Thoracic aorta (tissue), 2 donors: Measurements from ENCODE around the gene C17orf67. TPM values are rescaled to one million over a fixed set of nuclear protein-coding genes. Genes with fewer than 3 reads are reported as not detected.

Experiments
- ATAC-seq: fragments of 150-250 bp; one replicate; pipeline ENCODE4 v1.8.0; 2017; ENCODE audit warnings: low read depth; ENCODE audit not compliant: insufficient number of reproducible peaks, low FRiP score
- DNase-seq: peaks from one replicate; pipeline ENCODE4 v3.0.0-alpha.2; 2020; ENCODE audit warnings: low spot score
- H3K27ac ChIP-seq, 2 donors: fragments of 200-600 bp; sonication (generic); 1 replicate in 1 of 2; 2 replicates in 1 of 2; pipeline ENCODE4 v1.5.1; 2016; ENCODE audit warnings: mild to moderate bottlenecking in 2 of 2, moderate library complexity in 2 of 2
- H3K27me3 ChIP-seq: fragments of 200-600 bp; sonication (generic); replicated peaks from 2 replicates; pipeline ENCODE4 v1.6.0; 2016; ENCODE audit warnings: mild to moderate bottlenecking; ENCODE audit not compliant: insufficient read depth
- H3K36me3 ChIP-seq: fragments of 200-600 bp; sonication (generic); one replicate; pipeline ENCODE4 v1.5.1; 2016
- H3K4me1 ChIP-seq, 2 donors: fragments of 200-600 bp; sonication (generic); 1 replicate in 1 of 2; 2 replicates in 1 of 2; pipeline versions ENCODE4 v1.5.1 to v1.6.0; 2016; ENCODE audit warnings: low read depth in 2 of 2, mild to moderate bottlenecking in 1 of 2; ENCODE audit not compliant: control insufficient read depth in 1 of 2
- H3K4me3 ChIP-seq: fragments of 200-600 bp; sonication (generic); 2 replicates; pipeline ENCODE4 v1.5.1; 2016; ENCODE audit warnings: mild to moderate bottlenecking
- H3K9me3 ChIP-seq: fragments of 200-600 bp; sonication (generic); 2 replicates; pipeline ENCODE4 v1.5.1; 2016
- CTCF ChIP-seq: fragments of 200-600 bp; sonication (generic); IDR thresholded peaks from one replicate; pipeline ENCODE4 v1.5.1; 2019; ENCODE audit warnings: antibody characterized with exemption
- total RNA-seq, 2 donors: library from RNA; depleted of rRNA; stranded (reverse); fragments of >200 nt; gene quantifications; one replicate each; pipeline versions ENCODE4 v1.1.0 to v1.2.3, GENCODE V29; 2016

The C17orf67 gene
- total RNA-seq, 2 donors from 2014 or later, result 1.3 to 2.4 TPM

- no peak for TF ChIP-seq CTCF
- Histone ChIP-seq H3K27me3 (no peaks in the 10 kb centered on the region), H3K9me3 (no peaks in the 10 kb centered on the region), H3K27ac (no peak overlapping the region), H3K4me3 (no peak overlapping the region), H3K36me3 (no peaks in the 10 kb centered on the region), H3K4me1 (no peaks in the 10 kb centered on the region)
- DNase-seq, result no peak
- ATAC-seq, result no peak
Measured at GRCh38 chr17:56779322-56779721, 54.4 kb downstream of the C17orf67 start.

GRCh38 chr17:56778898-56779297, 54.8 kb downstream of the C17orf67 start:
- no peak overlapping the region for H3K4me3 ChIP-seq
- ATAC-seq (no peak), DNase-seq (no peak)
- no peak overlapping the region for H3K27ac ChIP-seq
- H3K36me3 ChIP-seq, result no peaks in the 10 kb centered on the region
- no peak for TF ChIP-seq CTCF
- H3K4me1 ChIP-seq, result no peaks in the 10 kb centered on the region
- H3K27me3 ChIP-seq, result no peaks in the 10 kb centered on the region
- no peaks in the 10 kb centered on the region for H3K9me3 ChIP-seq

- Histone ChIP-seq H3K27ac (no peak overlapping the region), H3K27me3 (no peaks in the 10 kb centered on the region), H3K4me3 (no peak overlapping the region), H3K9me3 (no peaks in the 10 kb centered on the region), H3K4me1 (no peaks in the 10 kb centered on the region), H3K36me3 (no peaks in the 10 kb centered on the region)
- DNase-seq (no peak), ATAC-seq (no peak)
- no peak for TF ChIP-seq CTCF
Measured at GRCh38 chr17:56777859-56778258, 55.9 kb downstream of the C17orf67 start.

- no peak for ATAC-seq
- H3K36me3 ChIP-seq, result no peaks in the 10 kb centered on the region
- no peak for DNase-seq
- no peaks in the 10 kb centered on the region for H3K4me1 ChIP-seq
- no peaks in the 10 kb centered on the region for H3K27me3 ChIP-seq
- no peak overlapping the region for H3K4me3 ChIP-seq
- TF ChIP-seq CTCF, result no peak
- no peak overlapping the region for H3K27ac ChIP-seq
- H3K9me3 ChIP-seq, result no peaks in the 10 kb centered on the region
Measured at GRCh38 chr17:56774650-56775049, 59.1 kb downstream of the C17orf67 start.

- no peak for DNase-seq
- no peaks in the 10 kb centered on the region for H3K4me1 ChIP-seq
- H3K4me3 ChIP-seq, result no peak overlapping the region
- H3K27ac ChIP-seq, result no peak overlapping the region
- no peaks in the 10 kb centered on the region for H3K36me3 ChIP-seq
- no peaks in the 10 kb centered on the region for H3K9me3 ChIP-seq
- no peak for ATAC-seq
- TF ChIP-seq CTCF, result no peak
- H3K27me3 ChIP-seq, result no peaks in the 10 kb centered on the region
Measured at GRCh38 chr17:56773124-56773523, 60.6 kb downstream of the C17orf67 start.
